Upper lobe of left lung (tissue), 4 donors: ENCODE measurements around the gene ANKRD44.

Experiments used
- CTCF ChIP-seq, 6 experiments: fragments of 450-650 bp in 4 of 6; fragments of 200-600 bp in 2 of 6; sonication (generic) in 2 of 6; IDR thresholded peaks; one replicate each; pipeline ENCODE4 v1.5.1; 2016 to 2019; ENCODE audit warnings: antibody characterized with exemption in 6 of 6
- POLR2A ChIP-seq, 4 donors: fragments of 450-650 bp; IDR thresholded peaks; one replicate each; pipeline ENCODE4 v1.5.1; 2016 to 2017; ENCODE audit warnings: antibody characterized with exemption in 4 of 4, mild to moderate bottlenecking in 2 of 4

GRCh38 chr2:197284956-197285355 is 25.6 kb downstream of the ANKRD44 start:
- no peak for TF ChIP-seq CTCF (IDR thresholded peaks at IDR 0.05)
- no peak for TF ChIP-seq POLR2A (IDR thresholded peaks at IDR 0.05)
